Astrocyte (in vitro differentiated cells and primary cell): ENCODE data around the gene PTPRC. TPM values are rescaled to one million over a fixed set of nuclear protein-coding genes. Genes with fewer than 3 reads are reported as not detected.
A peak's percentile ranks its signal among the peaks of the same experiment; 100 is the strongest.

Source experiments
- DNase-seq: peaks from one replicate; pipeline ENCODE4 v3.0.0-alpha.2; 2010; ENCODE audit warnings: low read depth
- FAIRE-seq: peaks from 2 replicates; lab custom pipeline; 2011; peaks lifted over from hg19 to GRCh38; lab: Jason Lieb, UNC
- H2AFZ ChIP-seq: 2 replicates; pipeline ENCODE4 v1.6.0; 2012; ENCODE audit warnings: low read depth, low read length, inconsistent platforms
- H3K27ac ChIP-seq: 2 replicates; pipeline ENCODE4 v1.5.1; 2011; ENCODE audit warnings: low read depth, low read length, inconsistent platforms
- H3K27me3 ChIP-seq: 2 replicates; pipeline ENCODE4 v1.6.0; 2011; ENCODE audit warnings: low read length, inconsistent platforms; ENCODE audit not compliant: insufficient read depth
- H3K36me3 ChIP-seq: 2 replicates; pipeline ENCODE4 v1.5.1; 2011; ENCODE audit warnings: low read length, inconsistent platforms; ENCODE audit not compliant: insufficient read depth
- H3K4me1 ChIP-seq: 2 replicates; pipeline ENCODE4 v1.5.1; 2011; ENCODE audit warnings: low read length, inconsistent platforms; ENCODE audit not compliant: insufficient read depth
- H3K4me2 ChIP-seq: 2 replicates; pipeline ENCODE4 v1.6.0; 2012; ENCODE audit warnings: low read length, inconsistent platforms
- H3K4me3 ChIP-seq: 2 replicates; pipeline ENCODE4 v1.5.1; 2011; ENCODE audit warnings: low read depth, mild to moderate bottlenecking, low read length, inconsistent platforms; ENCODE audit not compliant: insufficient read depth
- H3K79me2 ChIP-seq: 2 replicates; pipeline ENCODE4 v1.6.0; 2012; ENCODE audit warnings: mild to moderate bottlenecking, low read length, inconsistent platforms; ENCODE audit not compliant: insufficient read depth
- H3K9ac ChIP-seq: 2 replicates; pipeline ENCODE4 v1.6.0; 2012; ENCODE audit warnings: mild to moderate bottlenecking, low read length, inconsistent platforms
- H3K9me3 ChIP-seq: 2 replicates; pipeline ENCODE4 v1.5.1; 2012; ENCODE audit warnings: low read depth, mild to moderate bottlenecking, low read length, inconsistent platforms; ENCODE audit not compliant: insufficient read depth
- H4K20me1 ChIP-seq: 2 replicates; pipeline ENCODE4 v1.6.0; 2012; ENCODE audit warnings: low read length, inconsistent platforms; ENCODE audit not compliant: insufficient read depth
- H3K27ac Mint-ChIP-seq: one replicate; pipeline ENCODE4 v1.8.0; 2021; ENCODE audit warnings: mild to moderate bottlenecking, mixed read lengths; ENCODE audit not compliant: unreplicated experiment
- H3K27me3 Mint-ChIP-seq: one replicate; pipeline ENCODE4 v1.8.0; 2021; ENCODE audit warnings: low read depth, mixed read lengths; ENCODE audit not compliant: unreplicated experiment
- H3K36me3 Mint-ChIP-seq: one replicate; pipeline ENCODE4 v1.8.0; 2021; ENCODE audit warnings: low read depth, mixed read lengths; ENCODE audit not compliant: unreplicated experiment
- H3K4me1 Mint-ChIP-seq: one replicate; pipeline ENCODE4 v1.8.0; 2021; ENCODE audit warnings: low read depth, mixed read lengths; ENCODE audit not compliant: unreplicated experiment
- H3K4me3 Mint-ChIP-seq: one replicate; pipeline ENCODE4 v1.8.0; 2021; ENCODE audit warnings: mild to moderate bottlenecking, moderate library complexity, mixed read lengths; ENCODE audit not compliant: unreplicated experiment
- H3K9me3 Mint-ChIP-seq: one replicate; pipeline ENCODE4 v1.8.0; 2021; ENCODE audit warnings: mild to moderate bottlenecking, mixed read lengths; ENCODE audit not compliant: unreplicated experiment
- CTCF ChIP-seq: IDR thresholded peaks from 2 replicates; pipeline ENCODE4 v1.5.1; 2011; ENCODE audit warnings: low read depth, mild to moderate bottlenecking, inconsistent platforms, low read length, moderate library complexity; ENCODE audit not compliant: insufficient read depth
- EZH2 ChIP-seq: IDR thresholded peaks from 2 replicates; pipeline ENCODE4 v1.6.1; 2012; ENCODE audit warnings: mild to moderate bottlenecking, low read length, inconsistent platforms; ENCODE audit not compliant: insufficient read depth
- total RNA-seq: library from RNA; stranded (reverse); gene quantifications from 2 replicates; pipeline ENCODE4 v1.2.1, GENCODE V29; 2021

The PTPRC gene
- total RNA-seq, 1 donor from 2014 or later: 0.20 TPM

GRCh38 chr1:198741744-198742143 lies 102.9 kb downstream of the PTPRC start:
- H3K4me1 Mint-ChIP-seq: no peaks in the 10 kb centered on the region
- no peaks in the 10 kb centered on the region for H3K27me3 Mint-ChIP-seq
- Histone ChIP-seq H3K9ac (no peak overlapping the region), H3K27ac (no peak overlapping the region), H3K4me1 (no peaks in the 10 kb centered on the region), H3K9me3 (no peaks in the 10 kb centered on the region), H3K27me3 (no peaks in the 10 kb centered on the region), H4K20me1 (no peaks in the 10 kb centered on the region), H2AFZ (no peak overlapping the region), H3K4me2 (no peak overlapping the region), H3K4me3 (no peak overlapping the region), H3K79me2 (no peaks in the 10 kb centered on the region), H3K36me3 (no peaks in the 10 kb centered on the region)
- no peak for FAIRE-seq
- no peaks in the 10 kb centered on the region for H3K36me3 Mint-ChIP-seq
- no peak overlapping the region for H3K27ac Mint-ChIP-seq
- H3K4me3 Mint-ChIP-seq: no peak overlapping the region
- DNase-seq: peak; percentile 27
- no peak for TF ChIP-seq EZH2
- TF ChIP-seq CTCF: no peak
- H3K9me3 Mint-ChIP-seq: peaks cover 2% of the 10 kb centered on the region

GRCh38 chr1:198747127-198747526 lies 108.3 kb downstream of the PTPRC start:
- Histone ChIP-seq H3K4me3 (no peak overlapping the region), H3K4me2 (no peak overlapping the region), H3K36me3 (no peaks in the 10 kb centered on the region), H3K4me1 (no peaks in the 10 kb centered on the region), H3K27me3 (no peaks in the 10 kb centered on the region), H3K9me3 (no peaks in the 10 kb centered on the region), H3K27ac (no peak overlapping the region), H4K20me1 (no peaks in the 10 kb centered on the region), H3K79me2 (no peaks in the 10 kb centered on the region), H3K9ac (no peak overlapping the region), H2AFZ (no peak overlapping the region)
- H3K9me3 Mint-ChIP-seq: no peaks in the 10 kb centered on the region
- no peak overlapping the region for H3K4me3 Mint-ChIP-seq
- FAIRE-seq (no peak), DNase-seq (no peak)
- no peaks in the 10 kb centered on the region for H3K36me3 Mint-ChIP-seq
- peaks cover 1% of the 10 kb centered on the region for H3K4me1 Mint-ChIP-seq
- TF ChIP-seq EZH2 (no peak), CTCF (no peak)
- no peak overlapping the region for H3K27ac Mint-ChIP-seq
- no peaks in the 10 kb centered on the region for H3K27me3 Mint-ChIP-seq

GRCh38 chr1:198749279-198749678 lies 110.4 kb downstream of the PTPRC start:
- Mint-ChIP-seq H3K4me1 (peaks cover 1% of the 10 kb centered on the region), H3K4me3 (no peak overlapping the region), H3K27ac (no peak overlapping the region), H3K36me3 (no peaks in the 10 kb centered on the region), H3K9me3 (no peaks in the 10 kb centered on the region), H3K27me3 (no peaks in the 10 kb centered on the region)
- Histone ChIP-seq H3K9me3 (no peaks in the 10 kb centered on the region), H3K4me1 (no peaks in the 10 kb centered on the region), H3K27me3 (no peaks in the 10 kb centered on the region), H2AFZ (no peak overlapping the region), H3K4me3 (no peak overlapping the region), H3K4me2 (no peak overlapping the region), H3K27ac (no peak overlapping the region), H3K36me3 (no peaks in the 10 kb centered on the region), H3K79me2 (no peaks in the 10 kb centered on the region), H4K20me1 (no peaks in the 10 kb centered on the region), H3K9ac (no peak overlapping the region)
- DNase-seq (no peak), FAIRE-seq (no peak)
- TF ChIP-seq CTCF: no peak
- TF ChIP-seq EZH2: no peak
